ENCODE data around the gene GRID1.
A peak's percentile ranks its signal among the peaks of the same experiment; 100 is the strongest.

Gene GRID1

GRCh38 chr10:86312701-86313270 is 53.8 kb downstream of the GRID1 start:
- no peak for DNase-seq

- no peak for DNase-seq
These were observed 54.7 kb downstream of the GRID1 start for GRCh38 chr10:86311906-86312305.

GRCh38 chr10:86311190-86311589 is 55.4 kb downstream of the GRID1 start:
- DNase-seq = no peak

GRCh38 chr10:86310702-86311101 is 55.9 kb downstream of the GRID1 start:
- DNase-seq = no peak

GRCh38 chr10:86310291-86310690 is 56.3 kb downstream of the GRID1 start:
- no peak for DNase-seq

GRCh38 chr10:86308056-86308455 is 58.5 kb downstream of the GRID1 start:
- no peak for DNase-seq

- DNase-seq = peak; percentile 12
These were observed 59.8 kb downstream of the GRID1 start for GRCh38 chr10:86306628-86307278.

GRCh38 chr10:86305521-86305920 is 61.1 kb downstream of the GRID1 start:
- DNase-seq = no peak

- DNase-seq = no peak
These were observed 62.2 kb downstream of the GRID1 start for GRCh38 chr10:86304436-86304835.

- no peak for DNase-seq
These were observed 63.0 kb downstream of the GRID1 start for GRCh38 chr10:86303626-86304025.

GRCh38 chr10:86301971-86302370 is 64.6 kb downstream of the GRID1 start:
- no peak for DNase-seq

GRCh38 chr10:86300931-86301830 is 65.4 kb downstream of the GRID1 start:
- no peak for DNase-seq

- DNase-seq = no peak
These were observed 66.1 kb downstream of the GRID1 start for GRCh38 chr10:86300399-86300925.

- no peak for DNase-seq
These were observed 67.0 kb downstream of the GRID1 start for GRCh38 chr10:86299562-86299961.

GRCh38 chr10:86298501-86299001 is 68.0 kb downstream of the GRID1 start:
- DNase-seq = no peak

- DNase-seq = no peak
These were observed 70.8 kb downstream of the GRID1 start for GRCh38 chr10:86295791-86296190.

- no peak for DNase-seq
These were observed 71.2 kb downstream of the GRID1 start for GRCh38 chr10:86295351-86295750.

- no peak for DNase-seq
These were observed 72.0 kb downstream of the GRID1 start for GRCh38 chr10:86294346-86295265.

- DNase-seq = no peak
These were observed 73.2 kb downstream of the GRID1 start for GRCh38 chr10:86293396-86293791.

- no peak for DNase-seq
These were observed 73.9 kb downstream of the GRID1 start for GRCh38 chr10:86292462-86293395.

Measured in fibroblast of skin of abdomen (primary cell).